Gastroesophageal sphincter (tissue), 3 donors: Measurements from ENCODE around the gene PTPRO.

Source experiments
- POLR2A ChIP-seq, 2 donors: fragments of 450-650 bp; IDR thresholded peaks; one replicate each; pipeline ENCODE4 v1.6.1; 2017; ENCODE audit warnings: antibody characterized with exemption in 2 of 2, mild to moderate bottlenecking in 2 of 2, moderate library complexity in 1 of 2
- TF ChIP-seq, protein P1 (sequence below), 4 experiments: fragments of 200-600 bp in 2 of 4; fragments of 450-650 bp in 2 of 4; sonication (generic) in 1 of 4; IDR thresholded peaks; one replicate each; pipeline ENCODE4 v1.5.1; 2017 to 2019; ENCODE audit warnings: antibody characterized with exemption in 4 of 4, mild to moderate bottlenecking in 2 of 4, moderate library complexity in 2 of 4

- TF ChIP-seq, protein P1, sequence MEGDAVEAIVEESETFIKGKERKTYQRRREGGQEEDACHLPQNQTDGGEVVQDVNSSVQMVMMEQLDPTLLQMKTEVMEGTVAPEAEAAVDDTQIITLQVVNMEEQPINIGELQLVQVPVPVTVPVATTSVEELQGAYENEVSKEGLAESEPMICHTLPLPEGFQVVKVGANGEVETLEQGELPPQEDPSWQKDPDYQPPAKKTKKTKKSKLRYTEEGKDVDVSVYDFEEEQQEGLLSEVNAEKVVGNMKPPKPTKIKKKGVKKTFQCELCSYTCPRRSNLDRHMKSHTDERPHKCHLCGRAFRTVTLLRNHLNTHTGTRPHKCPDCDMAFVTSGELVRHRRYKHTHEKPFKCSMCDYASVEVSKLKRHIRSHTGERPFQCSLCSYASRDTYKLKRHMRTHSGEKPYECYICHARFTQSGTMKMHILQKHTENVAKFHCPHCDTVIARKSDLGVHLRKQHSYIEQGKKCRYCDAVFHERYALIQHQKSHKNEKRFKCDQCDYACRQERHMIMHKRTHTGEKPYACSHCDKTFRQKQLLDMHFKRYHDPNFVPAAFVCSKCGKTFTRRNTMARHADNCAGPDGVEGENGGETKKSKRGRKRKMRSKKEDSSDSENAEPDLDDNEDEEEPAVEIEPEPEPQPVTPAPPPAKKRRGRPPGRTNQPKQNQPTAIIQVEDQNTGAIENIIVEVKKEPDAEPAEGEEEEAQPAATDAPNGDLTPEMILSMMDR (IDR thresholded peaks at IDR 0.05) = no peak
- TF ChIP-seq POLR2A (IDR thresholded peaks at IDR 0.05) = no peak
Measured at GRCh38 chr12:15580431-15580830, 258.1 kb downstream of the PTPRO start.
